NB4 (cell line): ENCODE results near the gene TOMM20.
A peak's percentile ranks its signal among the peaks of the same experiment; 100 is the strongest.

Experiments used
- DNase-seq: peaks from one replicate; pipeline ENCODE4 v3.0.0; 2010; ENCODE audit warnings: low read depth
- H3K4me3 ChIP-seq: one replicate; pipeline ENCODE4 v1.5.1; 2011; ENCODE audit warnings: mild to moderate bottlenecking, low read depth, low read length, moderate library complexity
- CTCF ChIP-seq: IDR thresholded peaks from one replicate; pipeline ENCODE4 v1.5.1; 2012; ENCODE audit warnings: low read depth, low read length
- MAX ChIP-seq: IDR thresholded peaks from 2 replicates; pipeline ENCODE4 v1.6.1; 2011; ENCODE audit warnings: low read depth, low read length
- MYC ChIP-seq: IDR thresholded peaks from 2 replicates; pipeline ENCODE4 v1.6.1; 2011; ENCODE audit warnings: low read depth, low read length
- POLR2A ChIP-seq: IDR thresholded peaks from 2 replicates; pipeline ENCODE4 v1.6.1; 2011; ENCODE audit warnings: mild to moderate bottlenecking; ENCODE audit not compliant: insufficient read length; ENCODE audit errors: extremely low read depth

Gene TOMM20

GRCh38 chr1:235077571-235078479 is 50.8 kb downstream of the TOMM20 start:
- H3K4me3 ChIP-seq: no peak overlapping the region
- DNase-seq: peak; percentile 78
- 0 out of 2 replicates have a peak, but pooled peaks have one; percentile 3 for TF ChIP-seq MAX
- no peak for TF ChIP-seq POLR2A

GRCh38 chr1:235077163-235077540 is 51.5 kb downstream of the TOMM20 start:
- DNase-seq: peak; percentile 67
- TF ChIP-seq MYC (no peak; the same call in 1 of the 2 replicates), CTCF (no peak), MAX (no peak), POLR2A (no peak)
- H3K4me3 ChIP-seq: no peak overlapping the region

- TF ChIP-seq POLR2A (no peak), CTCF (no peak), MYC (no peak), MAX (no peak)
- no peak overlapping the region for H3K4me3 ChIP-seq
- no peak for DNase-seq
Observed at GRCh38 chr1:235076504-235077162, 52.0 kb downstream of the TOMM20 start.

GRCh38 chr1:235075777-235076308 is 52.8 kb downstream of the TOMM20 start:
- TF ChIP-seq MAX (no peak), MYC (no peak), POLR2A (no peak), CTCF (no peak)
- no peak for DNase-seq
- no peak overlapping the region for H3K4me3 ChIP-seq

- DNase-seq: peak; percentile 54
- no peak for TF ChIP-seq MAX
- no peak for TF ChIP-seq POLR2A
- no peak for TF ChIP-seq CTCF
- TF ChIP-seq MYC: no peak; the same call in 1 of the 2 replicates
- no peak overlapping the region for H3K4me3 ChIP-seq
Observed at GRCh38 chr1:235075048-235075776, 53.4 kb downstream of the TOMM20 start.
